HG02759 (cell line): ENCODE data around the gene TACC3.

Source experiments
- ATAC-seq: cut with Tn5 transposase; IDR thresholded peaks from one replicate; pipeline ENCODE4 v1.9.1; 2021; ENCODE audit warnings: mild to moderate bottlenecking, moderate library complexity; ENCODE audit not compliant: unreplicated experiment

TACC3 gene

GRCh38 chr4:1744552-1744951 lies 23.2 kb downstream of the TACC3 start:
- ATAC-seq, result no peak

- no peak for ATAC-seq
Measured at GRCh38 chr4:1745165-1745564, 23.8 kb downstream of the TACC3 start.

GRCh38 chr4:1745697-1746096 lies 24.4 kb downstream of the TACC3 start:
- ATAC-seq, result no peak

- ATAC-seq, result peak; percentile 57
Measured at GRCh38 chr4:1746265-1746691, 25.0 kb downstream of the TACC3 start.

GRCh38 chr4:1746919-1747602 lies 25.7 kb downstream of the TACC3 start:
- ATAC-seq, result no peak

GRCh38 chr4:1747603-1747967 lies 26.3 kb downstream of the TACC3 start:
- ATAC-seq, result no peak

- ATAC-seq, result peak; percentile 39
Measured at GRCh38 chr4:1748465-1748995, 27.2 kb downstream of the TACC3 start.

GRCh38 chr4:1749370-1749769 lies 28.0 kb downstream of the TACC3 start:
- ATAC-seq, result no peak

- ATAC-seq, result no peak
Measured at GRCh38 chr4:1749826-1750225, 28.5 kb downstream of the TACC3 start.

GRCh38 chr4:1750381-1751154 lies 29.2 kb downstream of the TACC3 start:
- no peak for ATAC-seq

GRCh38 chr4:1751155-1751918 lies 30.0 kb downstream of the TACC3 start:
- no peak for ATAC-seq

GRCh38 chr4:1751919-1752283 lies 30.6 kb downstream of the TACC3 start:
- no peak for ATAC-seq

GRCh38 chr4:1752284-1753041 lies 31.1 kb downstream of the TACC3 start:
- no peak for ATAC-seq

- no peak for ATAC-seq
Measured at GRCh38 chr4:1753294-1753696, 32.0 kb downstream of the TACC3 start.

- ATAC-seq, result no peak
Measured at GRCh38 chr4:1753697-1754311, 32.5 kb downstream of the TACC3 start.

GRCh38 chr4:1754336-1754735 lies 33.0 kb downstream of the TACC3 start:
- ATAC-seq, result no peak

- no peak for ATAC-seq
Measured at GRCh38 chr4:1755297-1755696, 34.0 kb downstream of the TACC3 start.

GRCh38 chr4:1756079-1756478 lies 34.8 kb downstream of the TACC3 start:
- no peak for ATAC-seq

- no peak for ATAC-seq
Measured at GRCh38 chr4:1756893-1757779, 35.8 kb downstream of the TACC3 start.
